ENCODE data around the gene MAP3K2. TPM values are rescaled to one million over a fixed set of nuclear protein-coding genes. Genes with fewer than 3 reads are reported as not detected.
A peak's percentile ranks its signal among the peaks of the same experiment; 100 is the strongest.

Gene MAP3K2
- total RNA-seq, 1 donor, result 24.8 TPM

GRCh38 chr2:127310980-127311379, 76.8 kb downstream of the MAP3K2 start:
- DNase-seq (ENCODE audit: low read depth in 2 of 3, low spot score in 2 of 3), result no peak

GRCh38 chr2:127309468-127309867, 78.3 kb downstream of the MAP3K2 start:
- no peak for DNase-seq (ENCODE audit: low read depth in 2 of 3, low spot score in 2 of 3)

GRCh38 chr2:127308586-127309138, 79.1 kb downstream of the MAP3K2 start:
- no peak for DNase-seq (ENCODE audit: low read depth in 2 of 3, low spot score in 2 of 3)

DNA sequence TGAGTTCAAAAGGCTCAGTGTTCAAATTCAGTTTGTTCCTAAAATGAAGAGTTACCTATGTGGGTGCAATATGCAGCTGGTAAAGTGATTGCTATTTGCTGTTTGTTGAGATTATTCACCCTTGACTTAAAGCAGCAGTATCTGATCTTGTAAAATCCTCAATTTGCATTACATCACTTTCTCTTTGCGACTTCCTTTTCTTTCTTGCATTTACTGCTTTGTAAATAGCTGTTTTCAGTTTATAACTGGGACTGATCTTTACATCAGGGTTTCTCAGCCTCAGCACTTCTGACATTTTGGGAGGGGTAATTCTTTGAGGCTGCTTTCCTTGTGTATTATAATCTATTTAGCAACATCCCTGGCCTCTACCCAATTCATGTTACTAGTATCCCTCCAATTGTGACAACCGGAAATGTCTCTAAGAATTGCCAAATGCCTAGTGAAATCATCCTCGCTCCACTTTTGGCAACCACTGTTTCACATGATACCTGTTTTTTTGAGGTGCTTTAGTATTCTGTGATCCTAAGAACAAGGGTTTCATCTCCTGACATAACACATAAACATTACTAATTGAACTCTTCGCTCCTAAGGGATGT, 81.7 kb downstream of the MAP3K2 start:
- DNase-seq (ENCODE audit: low read depth in 2 of 3, low spot score in 2 of 3), result no peak

GRCh38 chr2:127302168-127302567, 85.6 kb downstream of the MAP3K2 start:
- no peak for DNase-seq (ENCODE audit: low read depth in 2 of 3, low spot score in 2 of 3)

DNA sequence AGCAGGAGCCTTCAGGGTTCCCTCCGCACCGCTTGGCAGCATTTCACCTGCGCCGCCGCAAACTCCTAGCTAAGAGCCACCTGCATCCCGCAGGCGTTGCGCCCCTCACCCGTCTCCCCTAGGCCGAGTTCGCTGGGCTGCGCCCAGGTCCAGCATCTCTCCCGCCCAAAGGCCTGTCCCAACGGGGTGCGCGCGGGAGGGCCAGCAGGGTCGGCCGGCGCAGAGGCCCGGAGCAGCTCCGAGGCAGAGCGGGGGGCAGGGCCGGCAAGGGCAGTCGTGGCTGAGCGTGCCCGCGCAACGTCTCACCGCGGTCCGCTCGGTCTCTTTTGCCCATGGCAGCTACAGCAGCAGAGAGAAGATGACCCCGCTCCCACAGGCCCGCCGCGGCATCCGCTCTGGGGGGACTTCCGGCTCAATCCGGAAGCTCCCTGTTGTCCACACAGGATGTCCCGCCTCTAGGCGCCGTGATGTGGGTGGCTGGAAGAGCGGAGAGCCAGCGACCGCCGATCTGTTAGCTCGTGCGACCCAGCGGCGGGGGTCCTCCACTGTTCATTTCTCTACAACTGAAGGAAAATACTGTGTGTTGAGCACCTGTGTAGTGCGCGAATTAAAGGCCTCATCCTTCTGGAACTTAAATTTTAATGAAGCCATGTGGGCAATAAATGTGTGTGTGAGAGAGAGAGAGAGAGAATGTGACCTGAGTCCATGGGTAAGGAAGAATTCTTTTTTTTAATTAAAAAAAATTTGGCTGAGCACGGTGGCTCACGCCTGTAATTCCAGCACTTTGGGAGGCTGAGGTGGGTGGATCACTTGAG, 93.8 kb downstream of the MAP3K2 start, which contains the start of gene ERCC3:
TSS of gene ERCC3 (minus strand) at position 397 of the 815 bp plus-strand sequence. CDS start at position 334, 63 bp downstream.
- DNase-seq (ENCODE audit: low read depth in 2 of 3, low spot score in 2 of 3), result peak; percentile 45 to 88 (median 78)

GRCh38 chr2:127293386-127293747, 94.4 kb downstream of the MAP3K2 start:
- DNase-seq (ENCODE audit: low read depth in 2 of 3, low spot score in 2 of 3), result peak in 2 of 3 donors; percentile 11 to 22

GRCh38 chr2:127288274-127288673, 99.5 kb downstream of the MAP3K2 start:
- DNase-seq (ENCODE audit: low read depth in 2 of 3, low spot score in 2 of 3), result no peak

- no peak for DNase-seq (ENCODE audit: low read depth in 2 of 3, low spot score in 2 of 3)
Observed at GRCh38 chr2:127283275-127283674, 104.5 kb downstream of the MAP3K2 start.

DNA sequence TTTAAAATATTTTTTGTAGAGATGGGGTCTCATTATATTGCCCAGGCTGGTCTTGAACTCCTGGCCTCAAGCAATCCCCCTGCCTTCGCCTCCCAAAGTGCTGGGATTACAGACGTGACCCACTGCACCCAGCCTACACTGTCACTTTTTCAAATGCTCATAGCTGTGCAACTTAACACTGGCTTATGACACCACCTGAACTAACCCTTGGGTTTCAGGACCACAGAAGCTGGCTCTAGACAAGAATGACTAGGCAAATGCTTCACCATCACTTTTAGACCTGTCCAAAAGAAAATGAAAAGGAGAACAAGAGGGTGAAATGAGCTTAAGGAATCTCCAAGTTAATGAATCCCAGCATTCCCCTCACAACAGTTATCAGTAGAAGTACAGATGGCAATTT, 107.1 kb downstream of the MAP3K2 start:
- no peak for DNase-seq (ENCODE audit: low read depth in 2 of 3, low spot score in 2 of 3)

DNA sequence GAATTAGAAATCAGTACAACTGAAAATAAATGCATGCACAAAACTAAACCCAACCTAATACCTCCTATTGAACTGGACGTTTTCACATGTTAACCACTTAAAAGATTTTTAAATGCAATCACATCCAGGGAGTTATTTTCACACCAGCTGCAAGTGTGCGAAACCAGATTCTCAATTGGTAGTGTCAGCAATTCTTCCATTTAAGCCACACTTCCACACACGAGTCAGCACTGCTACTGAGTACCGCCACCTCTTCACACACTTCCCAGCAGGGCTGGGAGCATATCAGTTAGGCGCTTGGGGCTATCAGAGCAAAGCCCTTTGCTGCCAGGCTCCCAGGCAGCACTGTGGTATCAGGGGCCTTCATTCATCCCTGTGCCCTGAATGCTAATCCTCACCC, 108.0 kb downstream of the MAP3K2 start:
- no peak for DNase-seq (ENCODE audit: low read depth in 2 of 3, low spot score in 2 of 3)

DNA sequence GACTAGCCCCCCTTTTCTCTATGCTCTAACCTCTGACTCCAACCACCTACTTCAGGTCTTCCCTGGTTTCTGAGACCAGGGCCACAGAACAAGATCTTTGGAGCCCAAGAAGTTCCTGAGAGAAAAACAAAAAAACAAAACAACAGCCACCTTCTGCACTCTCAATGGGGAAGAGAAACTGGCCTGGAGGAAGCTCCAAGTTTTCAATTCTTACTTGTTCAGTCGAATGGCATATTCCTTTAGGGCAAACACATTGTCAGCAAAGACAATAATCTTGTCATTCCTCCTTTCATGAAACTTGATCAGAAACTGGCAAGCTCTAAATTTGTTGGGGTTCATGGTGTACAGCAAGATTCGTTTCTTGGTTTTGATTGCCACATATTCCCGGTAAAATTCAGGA, 108.8 kb downstream of the MAP3K2 start:
- no peak for DNase-seq (ENCODE audit: low read depth in 2 of 3, low spot score in 2 of 3)

DNA sequence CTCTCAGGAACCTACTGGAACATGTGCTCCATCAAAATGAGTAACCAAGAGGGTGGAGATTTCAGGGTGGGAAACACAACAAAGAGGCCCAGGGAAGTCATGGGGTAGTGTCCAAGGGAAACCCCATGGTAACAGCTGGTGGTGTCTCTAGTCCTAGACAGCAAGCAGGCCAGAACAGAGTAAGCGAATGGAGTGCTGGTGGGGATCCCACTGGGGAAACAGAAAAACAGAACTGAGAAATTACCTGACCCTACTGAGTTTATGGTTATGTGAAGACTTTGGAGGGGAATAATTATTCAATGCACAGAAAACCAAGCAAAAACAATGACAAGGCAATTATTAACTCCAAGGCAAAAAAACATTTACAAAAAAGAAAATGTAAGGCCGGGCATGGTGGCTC, 110.7 kb downstream of the MAP3K2 start:
- DNase-seq (ENCODE audit: low read depth in 2 of 3, low spot score in 2 of 3), result no peak

DNA sequence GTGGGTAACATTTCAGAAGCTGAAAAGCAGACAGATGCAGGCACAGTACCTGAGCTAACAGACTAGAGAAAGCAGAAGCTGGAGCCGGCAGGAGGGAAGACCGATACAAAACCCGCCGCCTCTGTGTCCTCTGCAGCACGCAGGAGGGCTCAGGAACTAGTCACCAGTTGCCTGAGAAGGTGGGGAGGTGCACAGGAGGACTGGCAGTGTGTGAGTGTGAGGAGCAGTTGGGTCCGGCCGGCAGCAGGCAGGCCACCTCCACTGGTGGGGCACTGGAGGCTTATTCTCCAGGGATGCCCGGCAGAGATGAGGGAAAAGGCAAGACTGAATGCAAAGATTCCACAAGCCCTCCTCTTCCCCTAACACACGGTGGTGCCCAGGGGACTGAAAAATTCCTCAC, 112.0 kb downstream of the MAP3K2 start:
- DNase-seq (ENCODE audit: low read depth in 2 of 3, low spot score in 2 of 3), result no peak

- no peak for DNase-seq (ENCODE audit: low read depth in 2 of 3, low spot score in 2 of 3)
Observed at GRCh38 chr2:127275356-127275755, 112.4 kb downstream of the MAP3K2 start.

DNA sequence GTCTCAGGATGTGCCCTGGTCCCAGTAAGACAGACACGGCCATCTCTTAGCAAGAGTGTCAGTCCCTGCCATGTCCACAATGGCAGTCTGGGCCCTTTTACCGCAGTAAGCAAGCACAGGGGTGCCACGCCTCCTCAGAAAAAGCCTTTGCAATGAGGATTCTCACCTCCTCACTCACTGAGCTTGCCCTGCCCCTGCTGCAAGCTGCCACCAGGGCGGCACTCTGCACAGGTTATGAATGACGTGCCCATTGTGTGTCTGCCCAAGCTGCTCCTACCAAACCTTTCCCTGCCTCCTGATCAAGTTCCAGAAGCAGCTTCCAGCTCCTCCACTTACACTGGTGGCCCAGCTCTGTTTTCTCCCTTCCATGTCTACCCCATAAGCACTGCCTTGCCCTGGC, 117.1 kb downstream of the MAP3K2 start:
- no peak for DNase-seq (ENCODE audit: low read depth in 2 of 3, low spot score in 2 of 3)

DNA sequence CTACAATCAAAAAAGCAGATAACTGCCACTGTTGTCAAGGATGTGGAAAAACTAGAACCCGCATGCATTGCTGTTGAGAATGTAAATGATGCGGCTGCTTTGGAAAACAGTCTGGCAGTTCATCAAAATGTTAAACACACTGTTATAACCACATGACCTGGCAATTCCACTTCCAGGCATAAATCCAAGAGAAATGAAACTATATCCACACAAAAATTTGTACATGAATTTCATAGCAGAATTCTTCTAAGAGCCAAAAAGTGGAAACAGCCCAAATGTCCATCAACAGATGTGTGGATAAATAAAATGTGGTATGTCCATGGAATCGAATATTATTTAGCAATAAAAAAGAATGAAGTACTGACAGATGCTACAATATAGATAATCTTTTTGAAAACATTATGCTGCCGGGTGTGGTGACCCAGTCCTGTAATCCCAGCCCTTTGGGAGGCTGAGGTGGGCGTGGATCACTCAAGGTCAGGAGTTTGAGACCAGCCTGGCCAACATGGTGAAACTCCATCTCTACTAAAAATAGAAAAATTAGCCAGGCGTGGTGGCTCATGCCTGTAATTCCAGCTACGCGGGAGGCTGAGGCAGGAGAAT, 125.9 kb downstream of the MAP3K2 start:
- no peak for DNase-seq (ENCODE audit: low read depth in 2 of 3, low spot score in 2 of 3)

DNA sequence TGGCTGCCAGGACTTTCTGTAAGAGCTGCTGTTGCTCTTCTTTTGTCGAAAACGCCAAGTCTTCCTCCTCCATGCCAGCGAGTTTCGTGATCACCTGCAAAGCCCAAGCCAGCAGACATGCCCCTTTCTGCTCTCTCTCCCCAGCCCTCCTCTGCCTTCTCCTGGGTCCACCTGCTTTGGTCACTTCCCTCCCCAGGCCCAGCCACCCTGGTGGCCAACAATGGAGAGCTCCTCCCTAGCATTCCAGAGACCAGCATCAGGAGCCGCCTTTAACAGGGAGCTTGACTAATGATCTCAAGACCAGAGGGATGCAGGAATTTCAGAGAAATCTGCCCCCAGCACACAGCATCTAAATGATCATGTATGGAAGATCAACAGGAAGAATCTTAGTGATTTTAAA, 128.4 kb downstream of the MAP3K2 start:
- no peak for DNase-seq (ENCODE audit: low read depth in 2 of 3, low spot score in 2 of 3)

DNA sequence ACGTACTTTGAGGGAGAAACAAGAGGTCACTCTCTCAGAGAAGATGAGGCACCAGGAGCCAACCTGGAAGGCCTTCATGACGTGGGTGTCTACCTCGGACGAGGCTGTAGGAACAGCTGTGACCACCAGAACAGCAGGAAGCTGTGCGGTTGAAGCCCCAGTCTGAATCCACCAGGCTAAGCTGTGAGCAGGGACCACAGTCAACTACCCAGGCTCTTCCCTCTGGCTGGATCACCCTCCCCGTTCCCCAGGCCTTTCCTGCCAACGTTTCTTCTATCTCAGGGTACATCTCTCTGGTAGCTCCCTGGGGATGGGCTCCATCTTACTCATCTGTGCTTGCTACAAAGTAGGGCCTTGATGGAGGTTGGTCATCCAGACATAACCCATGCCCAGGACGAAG, 130.9 kb downstream of the MAP3K2 start:
- no peak for DNase-seq (ENCODE audit: low read depth in 2 of 3, low spot score in 2 of 3)

- no peak for DNase-seq (ENCODE audit: low read depth in 2 of 3, low spot score in 2 of 3)
Observed at GRCh38 chr2:127256381-127256780, 131.4 kb downstream of the MAP3K2 start.

GRCh38 chr2:127255721-127256120, 132.1 kb downstream of the MAP3K2 start:
- DNase-seq (ENCODE audit: low read depth in 2 of 3, low spot score in 2 of 3), result no peak

DNA sequence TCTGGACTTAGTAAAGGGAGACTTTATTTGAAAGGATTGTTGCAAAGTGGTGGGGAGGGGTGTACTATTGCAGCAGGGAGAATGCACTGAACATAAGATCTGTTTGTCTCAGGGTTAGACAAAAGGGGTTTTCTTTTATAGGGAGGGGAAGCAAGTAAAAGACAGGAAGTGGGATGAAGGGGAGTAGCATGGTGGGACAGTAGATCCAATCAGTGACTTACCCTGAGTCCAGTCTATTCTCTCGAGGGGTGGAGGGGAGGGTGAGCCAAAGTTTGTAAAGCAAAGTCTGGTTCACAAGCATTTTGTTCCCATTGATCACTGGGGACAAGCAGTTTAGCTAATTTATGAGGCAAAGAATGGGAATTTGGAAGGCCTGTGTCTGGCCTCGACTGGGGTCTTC, 132.6 kb downstream of the MAP3K2 start:
- no peak for DNase-seq (ENCODE audit: low read depth in 2 of 3, low spot score in 2 of 3)
